Raji (cell line): ENCODE results near the gene SLC7A11.

Source experiments
- POLR2A ChIP-seq: IDR thresholded peaks from 2 replicates; pipeline ENCODE4 v1.6.1; 2011; ENCODE audit warnings: low read depth, low read length, control low read depth; ENCODE audit not compliant: insufficient read depth

The SLC7A11 gene

DNA sequence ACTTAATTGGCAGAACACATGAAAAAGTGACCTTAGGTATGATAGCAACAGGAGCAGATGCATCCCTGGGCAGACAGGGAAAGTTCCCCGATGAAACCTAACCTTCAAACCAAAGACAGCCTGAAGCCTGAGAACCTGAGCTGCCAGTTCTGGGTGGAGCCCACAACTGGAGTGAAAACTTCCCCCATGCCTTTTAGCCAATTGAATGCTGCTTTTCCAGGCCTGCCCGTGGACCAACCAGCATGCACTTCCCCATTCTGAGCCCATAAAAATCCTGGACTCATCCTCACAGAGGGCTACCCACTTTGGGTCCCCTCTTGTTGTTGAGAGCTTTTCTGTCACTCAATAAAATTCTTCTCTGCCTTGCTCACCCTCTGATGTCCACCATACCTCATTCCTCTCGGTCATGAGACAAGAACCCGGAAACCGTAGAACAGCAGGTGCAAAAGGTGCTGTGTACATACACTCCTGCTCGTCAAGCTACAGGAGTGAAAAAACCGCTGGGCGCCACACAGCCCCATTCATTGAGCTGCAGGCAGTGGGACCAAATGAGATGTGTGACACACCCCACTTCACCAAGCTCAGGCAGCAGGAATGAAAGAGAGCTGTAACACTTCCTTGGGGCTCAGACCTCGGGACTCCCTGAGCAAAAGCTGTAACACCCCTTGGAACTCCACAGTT lies 13.9 kb upstream of the SLC7A11 start:
- TF ChIP-seq POLR2A: no peak

DNA sequence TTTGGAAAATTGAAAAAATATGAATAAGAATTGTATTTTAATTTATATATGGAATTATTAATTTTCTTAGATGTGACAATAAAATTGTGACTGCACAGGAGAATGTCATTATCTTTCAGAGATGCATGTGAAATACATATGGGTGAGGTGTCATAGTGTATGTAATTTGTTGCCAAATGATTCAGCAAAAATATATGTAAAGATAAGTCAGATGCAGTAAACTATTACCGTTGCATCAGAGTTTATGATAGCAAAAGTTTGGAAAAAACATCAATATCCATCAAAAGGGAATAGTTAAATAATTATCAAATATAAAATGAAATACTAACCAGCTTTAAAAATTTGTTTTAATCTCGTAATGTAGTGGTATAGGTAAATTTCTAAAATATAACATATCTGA lies 10.4 kb upstream of the SLC7A11 start:
- no peak for TF ChIP-seq POLR2A

DNA sequence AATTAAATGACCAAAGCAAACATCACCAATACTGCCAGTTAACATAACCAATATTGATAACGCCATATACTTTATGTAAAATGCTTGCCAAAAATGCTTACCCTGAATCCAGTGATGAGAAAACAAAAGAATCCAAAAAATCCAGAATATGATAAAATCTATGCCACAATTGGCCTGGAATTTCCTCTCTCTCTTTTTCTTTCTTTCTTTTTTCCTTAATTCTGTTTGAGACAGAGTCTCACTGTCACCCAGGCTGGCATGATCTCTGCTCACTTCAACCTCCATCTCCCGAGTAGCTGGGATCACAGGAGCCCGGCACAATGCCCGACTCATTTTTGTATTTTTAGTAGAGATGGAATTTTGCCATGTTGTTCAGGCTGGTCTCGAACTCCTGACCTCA lies 9.8 kb upstream of the SLC7A11 start:
- no peak for TF ChIP-seq POLR2A

DNA sequence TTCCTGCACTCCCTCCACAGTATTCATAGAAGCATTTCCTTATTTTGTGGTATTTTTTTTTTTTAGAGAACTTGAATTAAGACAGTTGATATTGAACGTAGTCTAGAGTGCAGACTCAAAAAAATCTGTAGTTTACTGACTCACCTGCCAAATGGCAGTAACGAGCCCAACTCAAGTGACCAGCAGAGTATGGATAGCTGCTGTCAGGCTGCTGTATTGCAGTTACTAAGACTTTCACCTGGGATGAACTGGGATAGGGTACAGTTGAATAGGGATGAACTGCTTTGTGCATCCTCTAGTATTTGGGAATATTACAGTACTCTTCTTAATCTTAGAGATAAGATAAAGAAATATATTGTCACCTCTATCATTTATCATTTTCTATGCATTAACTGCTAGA lies 7.0 kb upstream of the SLC7A11 start:
- TF ChIP-seq POLR2A: no peak

DNA sequence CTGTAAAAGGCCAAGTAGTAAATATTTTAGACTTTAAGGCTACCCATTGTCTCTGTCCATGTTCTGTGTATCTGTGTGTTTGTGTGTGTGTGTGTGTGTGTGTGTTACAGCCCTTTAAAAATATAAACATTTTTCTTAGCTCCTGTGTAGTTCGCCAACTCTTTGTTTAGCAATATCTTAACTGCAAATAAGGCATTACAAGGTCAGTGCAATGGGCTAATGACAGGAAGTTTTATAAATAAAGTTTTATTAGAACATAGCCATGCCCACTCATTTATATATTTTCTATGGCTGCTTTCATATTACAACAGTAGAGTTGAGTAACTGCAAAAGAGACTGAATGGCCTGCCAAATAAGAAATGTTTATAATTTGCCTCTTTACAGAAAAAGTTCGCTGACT lies 5.9 kb upstream of the SLC7A11 start:
- TF ChIP-seq POLR2A: no peak

DNA sequence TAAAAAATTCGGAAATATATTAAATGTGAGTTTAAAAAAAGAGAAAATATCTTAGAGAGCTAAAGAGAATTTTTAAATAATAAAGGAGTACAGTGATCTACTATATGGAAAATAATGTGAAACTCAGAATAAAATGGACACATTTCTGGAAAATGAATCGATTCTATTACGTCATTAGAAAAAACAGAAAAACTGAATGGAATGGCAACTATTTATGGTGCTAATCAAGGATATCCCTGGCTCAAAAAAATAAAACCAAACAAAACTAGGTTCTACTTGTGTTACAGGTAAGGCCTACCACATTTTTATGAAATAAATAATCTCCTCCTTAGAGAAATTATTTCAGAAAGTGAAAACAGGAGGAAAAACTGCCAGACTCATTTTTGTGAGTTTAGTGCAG lies 5.5 kb upstream of the SLC7A11 start:
- TF ChIP-seq POLR2A: no peak

DNA sequence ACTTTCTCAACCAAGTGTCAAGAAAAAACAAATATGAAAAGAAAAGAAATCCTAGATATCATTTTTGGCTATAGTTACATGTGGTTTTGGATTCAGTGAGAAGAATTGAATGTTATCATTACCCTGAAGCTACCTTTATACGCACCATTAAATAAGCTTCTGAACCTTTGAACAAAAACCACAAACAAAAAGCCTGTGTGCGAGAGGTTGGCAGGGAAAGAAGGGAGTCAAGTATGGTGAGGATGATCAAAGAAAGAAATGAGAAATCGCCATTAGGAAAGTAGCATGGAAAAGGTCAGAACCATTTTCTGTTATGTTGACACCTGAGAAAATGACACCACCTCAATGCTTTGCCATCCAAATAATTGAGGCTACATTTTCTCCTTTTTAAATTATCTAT lies 1.2 kb upstream of the SLC7A11 start:
- no peak for TF ChIP-seq POLR2A

DNA sequence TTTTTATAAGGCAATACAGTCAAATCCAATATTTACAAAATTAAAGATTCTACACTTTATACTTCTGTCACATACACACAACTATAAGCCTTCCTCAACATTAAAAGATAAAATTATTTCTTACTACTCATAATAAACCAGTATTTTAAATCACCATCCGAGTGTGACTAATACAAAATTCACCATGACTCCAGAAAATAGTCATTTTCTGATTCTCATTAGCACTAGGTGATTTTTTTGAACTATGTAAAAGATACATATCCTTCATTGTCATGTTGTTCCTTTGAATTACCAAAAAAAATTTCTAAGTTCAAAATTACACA lies 646 bp upstream of the SLC7A11 start:
- no peak for TF ChIP-seq POLR2A

DNA sequence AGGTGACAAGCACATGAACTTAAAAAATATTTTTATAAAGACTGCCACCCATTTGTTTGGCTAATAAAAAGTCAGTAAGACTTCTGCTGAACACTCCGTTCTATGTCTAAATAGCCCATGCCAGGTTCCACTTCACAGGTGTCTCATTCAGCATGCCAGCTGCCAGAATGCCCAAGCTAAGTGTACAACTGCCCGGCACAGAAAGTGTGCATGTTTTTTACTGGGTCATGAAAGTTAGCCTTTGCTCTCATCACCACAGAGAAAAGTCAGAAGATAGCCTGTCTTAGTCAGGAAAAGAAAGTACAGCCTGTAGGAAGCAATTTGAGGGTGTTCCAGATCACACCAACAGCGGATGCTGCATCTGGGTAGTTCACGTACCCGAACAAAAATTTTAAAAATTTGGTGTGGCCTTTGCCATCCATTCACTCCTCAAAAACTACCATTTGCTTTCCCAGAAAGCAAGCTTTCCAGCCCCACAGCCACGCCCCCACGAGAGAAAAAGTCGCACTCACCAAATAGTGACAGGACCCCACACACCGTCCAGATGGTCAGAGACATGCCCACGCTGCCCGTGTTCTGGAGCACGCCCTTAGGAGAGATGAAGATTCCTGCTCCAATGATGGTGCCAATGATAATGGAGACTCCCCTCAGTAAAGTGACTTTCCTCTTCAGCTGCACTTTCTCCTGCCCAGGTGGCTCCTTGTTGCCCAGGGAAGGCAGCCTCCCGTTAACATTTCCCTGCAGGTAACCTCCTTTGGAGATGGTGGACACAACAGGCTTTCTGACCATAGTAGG lies 671 bp downstream of the SLC7A11 start:
- no peak for TF ChIP-seq POLR2A

DNA sequence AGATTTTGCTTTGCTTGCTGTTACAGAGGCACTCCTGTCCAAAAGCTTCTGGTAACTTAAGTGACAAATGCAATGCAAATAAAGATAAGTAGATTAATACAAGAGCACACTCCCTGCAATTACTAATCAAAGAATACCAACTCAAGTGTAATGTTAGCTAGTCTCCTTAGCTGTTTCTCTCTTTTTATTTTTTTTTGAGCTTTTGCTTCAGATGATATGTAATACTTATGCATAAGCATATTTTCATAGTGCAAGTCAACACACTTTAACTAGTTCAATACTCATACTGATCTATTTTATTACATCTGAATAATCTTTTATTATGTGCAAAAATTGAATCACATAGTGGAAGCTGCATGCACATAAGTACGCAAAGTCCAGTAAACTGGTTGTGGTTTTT lies 2.7 kb downstream of the SLC7A11 start:
- TF ChIP-seq POLR2A: no peak

DNA sequence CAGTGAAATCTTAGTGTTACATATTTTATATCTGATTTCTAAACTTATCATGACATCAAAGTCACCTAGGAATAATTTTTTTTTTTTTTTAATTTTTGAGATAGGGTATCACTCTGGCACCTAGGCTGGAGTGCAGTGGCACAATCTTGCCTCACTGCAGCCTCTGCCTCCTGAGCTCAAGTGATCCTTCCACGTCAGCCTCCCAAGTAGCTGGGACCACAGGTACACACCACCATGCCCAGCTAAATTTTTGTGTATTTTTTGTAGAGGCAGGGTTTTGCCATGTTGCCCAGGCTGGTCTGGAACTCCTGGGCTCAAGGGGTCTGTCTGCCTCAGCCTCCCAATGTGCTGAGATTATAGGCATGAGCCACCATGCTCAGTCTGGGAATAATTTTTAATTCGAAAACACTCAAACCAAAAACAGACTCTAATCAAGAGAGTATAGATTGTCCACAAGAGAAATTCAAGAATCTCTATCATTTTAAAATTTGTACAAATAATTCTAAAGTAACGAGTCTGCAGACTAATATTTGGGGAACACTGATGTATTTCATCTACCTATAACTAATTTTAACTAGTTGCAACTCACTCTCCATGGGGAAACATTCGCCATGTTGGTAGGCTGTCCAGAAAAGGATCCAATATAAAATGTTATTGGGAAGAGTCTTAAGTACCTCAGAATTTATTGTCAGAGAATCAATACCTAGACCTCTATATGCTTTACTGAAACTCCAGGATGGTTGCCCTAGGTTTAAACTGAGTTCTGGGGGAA lies 3.4 kb downstream of the SLC7A11 start:
- TF ChIP-seq POLR2A: no peak

DNA sequence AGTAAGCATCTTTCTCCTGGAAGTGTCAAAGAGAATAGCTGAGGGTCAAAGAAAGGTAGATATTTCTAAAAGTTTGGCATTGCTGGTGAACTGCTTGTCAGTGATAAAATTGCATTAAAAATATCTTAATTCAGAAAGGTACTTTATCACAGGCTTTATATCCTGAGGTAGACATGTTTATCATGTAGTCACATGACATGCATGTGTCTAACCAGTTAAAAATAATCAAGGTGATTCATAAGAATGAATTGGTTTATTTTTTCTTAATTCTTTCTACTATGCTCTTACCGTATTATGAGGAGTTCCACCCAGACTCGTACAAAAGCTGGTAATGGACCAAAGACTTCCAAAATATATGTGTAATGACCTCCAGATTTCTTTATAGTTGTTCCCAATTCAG lies 6.1 kb downstream of the SLC7A11 start:
- no peak for TF ChIP-seq POLR2A

DNA sequence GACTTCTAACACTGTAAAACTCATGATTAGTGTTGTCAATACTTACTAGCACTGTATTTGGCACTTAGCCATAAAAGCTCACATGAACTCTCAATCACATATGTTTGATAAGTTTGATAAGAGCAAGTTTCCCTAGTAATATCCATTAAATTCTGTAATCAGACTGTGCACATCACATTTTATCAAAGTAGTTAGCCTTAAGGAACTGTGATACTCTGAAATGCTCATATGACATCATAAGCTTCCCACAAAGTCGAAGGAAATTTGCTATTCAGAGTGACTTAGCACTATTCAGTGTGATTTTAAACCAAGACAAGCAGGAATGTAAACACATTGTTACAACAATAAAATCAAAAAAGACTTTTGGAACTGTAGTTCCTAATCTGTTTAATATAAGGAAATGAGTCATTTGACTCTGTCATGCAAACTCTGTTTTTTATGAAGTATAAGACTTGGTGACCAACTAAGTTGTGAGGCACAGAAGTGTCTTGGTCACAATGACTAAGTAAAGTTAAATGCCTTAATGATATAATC lies 6.7 kb downstream of the SLC7A11 start:
- TF ChIP-seq POLR2A: no peak

DNA sequence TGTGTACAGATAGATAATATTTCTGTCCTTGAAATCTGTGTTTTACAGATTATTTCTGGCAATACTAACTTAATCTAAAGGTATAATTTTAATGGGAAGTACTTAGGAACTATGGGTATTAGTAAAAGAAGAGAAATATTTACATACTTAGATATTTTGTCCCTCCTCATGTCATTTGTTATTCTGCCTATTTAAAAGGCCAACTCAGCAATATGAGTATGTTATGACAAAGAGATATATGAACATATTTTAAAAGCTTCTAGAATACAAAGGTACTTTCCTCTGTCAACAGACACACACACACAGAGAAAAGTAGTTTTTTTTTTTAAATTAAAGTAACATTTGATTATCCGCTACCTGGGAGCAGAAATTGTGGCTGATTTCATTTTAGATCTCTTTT lies 7.9 kb downstream of the SLC7A11 start:
- TF ChIP-seq POLR2A: no peak

DNA sequence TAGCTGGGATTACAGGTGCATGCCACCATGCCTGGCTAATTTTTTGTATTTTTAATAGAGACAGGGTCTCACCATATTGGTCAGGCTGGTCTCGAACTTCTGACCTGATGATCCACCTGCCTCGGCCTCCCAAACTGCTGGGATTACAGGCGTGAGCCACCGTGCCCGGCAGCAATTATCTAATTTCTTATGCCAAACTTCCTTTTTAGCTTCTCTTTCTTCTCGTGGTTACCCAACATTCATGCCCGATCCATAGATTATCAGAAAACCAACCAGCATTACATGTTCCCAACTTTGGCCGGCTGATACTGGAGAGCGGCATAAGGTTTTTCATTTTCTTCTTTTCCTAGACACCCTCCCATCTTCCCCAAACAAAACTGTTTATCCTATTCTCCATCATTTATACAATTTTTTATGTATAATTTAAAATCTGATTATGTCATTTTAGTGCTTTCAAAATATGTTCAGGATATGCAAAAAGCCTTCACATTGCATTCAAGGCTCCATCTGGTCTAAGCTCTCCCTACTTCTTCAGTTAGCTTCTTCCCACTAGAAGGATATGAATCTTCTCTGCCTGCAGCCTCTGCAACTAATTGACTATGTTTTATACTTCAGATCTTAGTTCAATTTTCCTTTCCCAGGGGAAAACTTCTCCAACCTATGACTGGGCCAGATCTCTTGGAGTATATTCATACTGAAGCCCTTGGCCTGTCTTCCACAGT lies 8.7 kb downstream of the SLC7A11 start:
- no peak for TF ChIP-seq POLR2A
